OCI-LY1 (cell line): Measurements from ENCODE around the gene FAM72D.
"Not testable (repeated sequence)": the region's sequence is repeated elsewhere in the genome, so short reads cannot be mapped to it uniquely, and the experiment has no call there.

Source experiments
- EZH2 ChIP-seq: fragments of 200-600 bp; sonication (generic), shearing (Covaris generic); IDR thresholded peaks from 2 replicates; pipeline ENCODE4 v1.8.0; 2017; ENCODE audit warnings: borderline replicate concordance, mixed run types, mild to moderate bottlenecking, antibody characterized with exemption, low read length, moderate library complexity, mixed read lengths
- TF ChIP-seq, protein P1 (sequence below): fragments of 200-600 bp; sonication (generic), shearing (Covaris generic); IDR thresholded peaks from 2 replicates; pipeline ENCODE4 v1.5.1; 2017; ENCODE audit warnings: mild to moderate bottlenecking, antibody characterized with exemption, low read length, moderate library complexity, mixed read lengths

- TF ChIP-seq, protein P1, sequence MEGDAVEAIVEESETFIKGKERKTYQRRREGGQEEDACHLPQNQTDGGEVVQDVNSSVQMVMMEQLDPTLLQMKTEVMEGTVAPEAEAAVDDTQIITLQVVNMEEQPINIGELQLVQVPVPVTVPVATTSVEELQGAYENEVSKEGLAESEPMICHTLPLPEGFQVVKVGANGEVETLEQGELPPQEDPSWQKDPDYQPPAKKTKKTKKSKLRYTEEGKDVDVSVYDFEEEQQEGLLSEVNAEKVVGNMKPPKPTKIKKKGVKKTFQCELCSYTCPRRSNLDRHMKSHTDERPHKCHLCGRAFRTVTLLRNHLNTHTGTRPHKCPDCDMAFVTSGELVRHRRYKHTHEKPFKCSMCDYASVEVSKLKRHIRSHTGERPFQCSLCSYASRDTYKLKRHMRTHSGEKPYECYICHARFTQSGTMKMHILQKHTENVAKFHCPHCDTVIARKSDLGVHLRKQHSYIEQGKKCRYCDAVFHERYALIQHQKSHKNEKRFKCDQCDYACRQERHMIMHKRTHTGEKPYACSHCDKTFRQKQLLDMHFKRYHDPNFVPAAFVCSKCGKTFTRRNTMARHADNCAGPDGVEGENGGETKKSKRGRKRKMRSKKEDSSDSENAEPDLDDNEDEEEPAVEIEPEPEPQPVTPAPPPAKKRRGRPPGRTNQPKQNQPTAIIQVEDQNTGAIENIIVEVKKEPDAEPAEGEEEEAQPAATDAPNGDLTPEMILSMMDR = not testable (repeated sequence)
- TF ChIP-seq EZH2 = not testable (repeated sequence)
Measured at GRCh38 chr1:145156891-145157610, 61.3 kb downstream of the FAM72D start.
